AG10803 (cell line): ENCODE measurements around the gene SPAG17.

Source experiments
- DNase-seq: peaks from one replicate; pipeline ENCODE4 v3.0.0; 2010; ENCODE audit warnings: low read depth
- H3K4me3 ChIP-seq: 2 replicates; pipeline ENCODE4 v1.5.1; 2011; ENCODE audit warnings: mild to moderate bottlenecking, low read length, control low read depth
- CTCF ChIP-seq: conservative IDR thresholded peaks from 2 replicates; pipeline ENCODE4 v1.5.1; 2011; ENCODE audit warnings: mild to moderate bottlenecking, low read length, control low read depth, inconsistent platforms

SPAG17 gene

GRCh38 chr1:117942293-117942692 lies 242.7 kb downstream of the SPAG17 start:
- H3K4me3 ChIP-seq = no peak overlapping the region
- DNase-seq = peak; percentile 20
- TF ChIP-seq CTCF = no peak

GRCh38 chr1:117933769-117934168 lies 251.3 kb downstream of the SPAG17 start:
- no peak overlapping the region for H3K4me3 ChIP-seq
- DNase-seq = no peak
- TF ChIP-seq CTCF = no peak

DNA sequence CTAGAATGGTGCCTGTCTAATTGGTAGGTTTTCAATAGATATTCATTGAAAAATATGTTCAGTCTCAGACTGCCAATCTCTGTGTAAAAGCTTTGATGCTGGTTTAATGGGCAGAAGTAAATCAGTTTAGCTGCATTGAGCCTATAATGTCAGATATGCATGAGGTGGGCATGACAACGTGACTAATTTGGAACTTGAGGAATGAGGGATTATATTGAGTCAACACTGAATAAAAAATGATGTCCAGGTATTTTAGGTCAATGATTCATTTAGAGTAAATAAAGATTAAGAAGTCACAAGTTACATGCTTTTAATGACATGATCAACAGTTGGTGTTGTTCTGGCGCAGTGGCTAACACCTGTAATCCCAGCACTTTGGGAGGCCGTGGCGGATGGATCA lies 252.5 kb downstream of the SPAG17 start:
- H3K4me3 ChIP-seq = no peak overlapping the region
- TF ChIP-seq CTCF = no peak
- DNase-seq = no peak

DNA sequence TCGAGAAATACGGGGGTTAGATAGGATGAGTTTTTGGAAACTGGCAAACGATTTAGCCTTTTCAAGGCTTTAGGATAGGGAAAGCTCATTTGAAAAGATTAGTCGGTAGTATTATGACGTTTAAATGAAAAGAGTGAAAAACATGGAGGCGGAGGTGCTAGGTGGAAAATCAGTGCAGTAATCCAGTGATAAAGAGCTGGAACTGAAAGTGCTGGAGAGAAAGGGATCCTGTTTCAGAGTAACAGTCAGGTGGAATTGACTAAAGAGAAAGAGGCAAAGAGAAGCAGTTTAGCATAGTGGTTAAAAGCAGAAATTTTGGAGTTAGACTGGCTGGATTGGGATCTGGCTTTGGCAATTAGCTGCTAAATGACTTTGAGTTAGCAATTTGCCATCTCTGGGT lies 254.5 kb downstream of the SPAG17 start:
- peak overlapping the region; percentile 96 for H3K4me3 ChIP-seq
- no peak for DNase-seq
- no peak for TF ChIP-seq CTCF

GRCh38 chr1:117930173-117930447 lies 254.9 kb downstream of the SPAG17 start:
- DNase-seq = no peak
- peak overlapping the region; percentile 96 for H3K4me3 ChIP-seq
- no peak for TF ChIP-seq CTCF

GRCh38 chr1:117929343-117930172 lies 255.5 kb downstream of the SPAG17 start, which contains the start of the genes GDAP2 and WDR3:
Gene GDAP2, minus strand, starts transcription at chr1:117929621. Its CDS starts 9,264 bp downstream, at chr1:117920357.
Gene WDR3, plus strand, starts transcription at chr1:117929739. Its CDS starts 3,581 bp downstream, at chr1:117933320.
- no peak for TF ChIP-seq CTCF
- peak; percentile 96 for DNase-seq
- peak within 1 kb of the TSS; percentile 96 for H3K4me3 ChIP-seq

- TF ChIP-seq CTCF = peak; percentile 50
- DNase-seq = peak; percentile 56
- H3K4me3 ChIP-seq = peak overlapping the region; percentile 96
These were observed 256.1 kb downstream of the SPAG17 start for GRCh38 chr1:117928881-117929342.
